ENCODE results near the gene NAP1L1.

NAP1L1 gene

DNA sequence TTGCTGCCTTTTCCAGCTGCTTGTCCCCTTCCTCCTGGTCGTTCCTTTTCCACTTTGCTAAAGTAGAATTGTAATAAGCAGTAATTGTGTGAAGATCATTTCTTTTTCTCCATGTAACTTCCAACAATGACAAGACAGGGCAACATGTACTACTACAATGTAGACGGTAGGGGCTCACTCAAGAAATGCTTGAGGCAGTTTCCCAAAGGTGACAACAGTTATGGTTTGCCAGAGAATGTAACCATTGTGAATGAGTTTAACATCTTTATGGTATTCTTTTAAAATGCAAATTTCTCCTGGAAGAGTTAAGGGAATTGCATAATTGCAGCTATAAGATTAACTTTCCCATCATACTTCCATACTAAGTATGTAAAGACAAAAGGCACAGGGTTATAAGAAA is 29.1 kb downstream of the NAP1L1 start:
- no peaks in the 10 kb centered on the region for H3F3A ChIP-seq (ENCODE audit: insufficient read depth, low read length)
- no peak overlapping the region for H3K4me2 ChIP-seq (ENCODE audit: low read length)
- H4K20me1 ChIP-seq (ENCODE audit: insufficient read depth, low read length) = no peaks in the 10 kb centered on the region; the same call in 1 of the 2 replicates
- H3K9me2 ChIP-seq (ENCODE audit: low read depth, low read length) = no peaks in the 10 kb centered on the region
- H3K9me3 ChIP-seq (ENCODE audit: low read length) = no peaks in the 10 kb centered on the region
- H3K4me1 ChIP-seq (ENCODE audit: insufficient read depth, low read length, severe bottlenecking) = no peaks in the 10 kb centered on the region
- peaks cover 98% of the 10 kb centered on the region for H3K36me3 ChIP-seq (ENCODE audit: insufficient read depth, low read length)
- H2AFZ ChIP-seq (ENCODE audit: low read length) = no peak overlapping the region
- TF ChIP-seq, protein P1, sequence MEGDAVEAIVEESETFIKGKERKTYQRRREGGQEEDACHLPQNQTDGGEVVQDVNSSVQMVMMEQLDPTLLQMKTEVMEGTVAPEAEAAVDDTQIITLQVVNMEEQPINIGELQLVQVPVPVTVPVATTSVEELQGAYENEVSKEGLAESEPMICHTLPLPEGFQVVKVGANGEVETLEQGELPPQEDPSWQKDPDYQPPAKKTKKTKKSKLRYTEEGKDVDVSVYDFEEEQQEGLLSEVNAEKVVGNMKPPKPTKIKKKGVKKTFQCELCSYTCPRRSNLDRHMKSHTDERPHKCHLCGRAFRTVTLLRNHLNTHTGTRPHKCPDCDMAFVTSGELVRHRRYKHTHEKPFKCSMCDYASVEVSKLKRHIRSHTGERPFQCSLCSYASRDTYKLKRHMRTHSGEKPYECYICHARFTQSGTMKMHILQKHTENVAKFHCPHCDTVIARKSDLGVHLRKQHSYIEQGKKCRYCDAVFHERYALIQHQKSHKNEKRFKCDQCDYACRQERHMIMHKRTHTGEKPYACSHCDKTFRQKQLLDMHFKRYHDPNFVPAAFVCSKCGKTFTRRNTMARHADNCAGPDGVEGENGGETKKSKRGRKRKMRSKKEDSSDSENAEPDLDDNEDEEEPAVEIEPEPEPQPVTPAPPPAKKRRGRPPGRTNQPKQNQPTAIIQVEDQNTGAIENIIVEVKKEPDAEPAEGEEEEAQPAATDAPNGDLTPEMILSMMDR (IDR thresholded peaks at IDR 0.05; ENCODE audit: low read length) = no peak
- no peak for TF ChIP-seq EZH2 (IDR thresholded peaks at IDR 0.05; ENCODE audit: borderline replicate concordance, low read length)
- H3K27me3 ChIP-seq (ENCODE audit: insufficient read depth, low read length) = no peaks in the 10 kb centered on the region
- H3K27ac ChIP-seq (ENCODE audit: low read depth, low read length, poor library complexity, severe bottlenecking) = no peak overlapping the region
- H3K4me3 ChIP-seq (ENCODE audit: low read depth, low read length, poor library complexity, severe bottlenecking) = no peak overlapping the region
- H3K79me2 ChIP-seq (ENCODE audit: insufficient read depth, low read length) = no peaks in the 10 kb centered on the region; the same call in 1 of the 2 replicates
- H3K9ac ChIP-seq (ENCODE audit: low read length) = no peak overlapping the region

DNA sequence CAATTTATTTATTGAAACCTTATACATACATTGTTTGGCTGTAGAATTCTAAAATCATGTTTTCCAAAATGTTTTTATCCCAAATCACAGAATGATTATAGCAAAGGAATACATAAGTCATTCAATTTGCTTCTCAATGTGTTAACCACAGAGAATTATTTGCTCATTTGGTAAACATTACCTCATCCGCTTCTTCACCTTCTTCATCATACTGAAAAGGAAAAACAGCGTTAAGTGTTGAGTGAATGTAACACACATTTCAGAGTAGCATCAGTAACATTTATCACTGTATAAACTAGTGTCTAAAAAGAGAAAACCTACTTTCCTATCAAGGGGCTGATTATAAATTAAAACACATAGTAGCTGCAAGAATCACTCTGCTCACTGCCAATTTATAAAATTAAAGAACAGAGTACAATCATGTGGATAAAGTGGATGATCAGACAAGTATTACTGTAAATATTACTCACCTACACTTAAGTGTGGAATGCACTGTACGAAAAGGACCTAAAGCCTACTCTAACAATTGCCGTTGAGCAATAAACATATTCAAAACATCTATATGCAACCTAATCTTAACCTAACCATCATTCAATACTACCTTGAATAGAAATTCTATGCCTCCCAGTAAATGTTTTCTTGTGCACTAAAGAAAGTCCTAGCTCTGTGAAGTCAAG is 34.8 kb downstream of the NAP1L1 start:
- TF ChIP-seq EZH2 (IDR thresholded peaks at IDR 0.05; ENCODE audit: borderline replicate concordance, low read length) = no peak
- TF ChIP-seq, protein P1 (IDR thresholded peaks at IDR 0.05; ENCODE audit: low read length) = no peak
- Histone ChIP-seq H3K79me2 (ENCODE audit: insufficient read depth, low read length) (no peaks in the 10 kb centered on the region), H3K4me3 (ENCODE audit: low read depth, low read length, poor library complexity, severe bottlenecking) (no peak overlapping the region), H3K27me3 (ENCODE audit: insufficient read depth, low read length) (no peaks in the 10 kb centered on the region), H3K4me2 (ENCODE audit: low read length) (no peak overlapping the region), H2AFZ (ENCODE audit: low read length) (no peak overlapping the region), H3K27ac (ENCODE audit: low read depth, low read length, poor library complexity, severe bottlenecking) (no peak overlapping the region), H4K20me1 (ENCODE audit: insufficient read depth, low read length) (no peaks in the 10 kb centered on the region), H3K9ac (ENCODE audit: low read length) (no peak overlapping the region), H3K36me3 (ENCODE audit: insufficient read depth, low read length) (peaks cover 92% of the 10 kb centered on the region), H3K4me1 (ENCODE audit: insufficient read depth, low read length, severe bottlenecking) (no peaks in the 10 kb centered on the region), H3K9me3 (ENCODE audit: low read length) (no peaks in the 10 kb centered on the region), H3F3A (ENCODE audit: insufficient read depth, low read length) (no peaks in the 10 kb centered on the region), H3K9me2 (ENCODE audit: low read depth, low read length) (no peaks in the 10 kb centered on the region)

DNA sequence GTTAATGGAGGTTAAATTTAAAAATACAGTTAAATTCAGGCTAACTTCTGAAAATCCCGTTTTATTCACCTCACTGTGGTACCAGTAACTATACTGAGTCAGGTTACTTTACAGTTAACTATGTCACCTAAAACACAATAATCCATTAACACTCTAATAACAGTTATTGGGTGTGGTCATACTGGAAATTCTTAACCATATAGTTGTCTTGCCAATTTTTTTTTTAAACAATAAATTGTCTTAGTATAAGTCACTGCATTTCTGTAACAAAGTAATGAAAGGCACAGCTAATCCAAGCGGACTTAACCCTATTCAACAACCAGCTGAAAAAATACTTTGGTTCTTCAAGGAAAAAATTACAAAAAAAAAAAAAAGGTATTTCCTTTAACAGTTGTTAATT is 36.7 kb downstream of the NAP1L1 start:
- H2AFZ ChIP-seq (ENCODE audit: low read length) = no peak overlapping the region
- no peaks in the 10 kb centered on the region for H3K27me3 ChIP-seq (ENCODE audit: insufficient read depth, low read length)
- no peak overlapping the region for H3K9ac ChIP-seq (ENCODE audit: low read length)
- H3K4me2 ChIP-seq (ENCODE audit: low read length) = no peak overlapping the region
- peaks cover 81% of the 10 kb centered on the region for H3K36me3 ChIP-seq (ENCODE audit: insufficient read depth, low read length)
- TF ChIP-seq, protein P1 (IDR thresholded peaks at IDR 0.05; ENCODE audit: low read length) = no peak
- TF ChIP-seq EZH2 (IDR thresholded peaks at IDR 0.05; ENCODE audit: borderline replicate concordance, low read length) = no peak
- H4K20me1 ChIP-seq (ENCODE audit: insufficient read depth, low read length) = no peaks in the 10 kb centered on the region
- no peaks in the 10 kb centered on the region for H3K9me3 ChIP-seq (ENCODE audit: low read length)
- H3K27ac ChIP-seq (ENCODE audit: low read depth, low read length, poor library complexity, severe bottlenecking) = no peak overlapping the region
- H3K4me3 ChIP-seq (ENCODE audit: low read depth, low read length, poor library complexity, severe bottlenecking) = no peak overlapping the region
- no peaks in the 10 kb centered on the region for H3F3A ChIP-seq (ENCODE audit: insufficient read depth, low read length)
- H3K4me1 ChIP-seq (ENCODE audit: insufficient read depth, low read length, severe bottlenecking) = no peaks in the 10 kb centered on the region
- no peaks in the 10 kb centered on the region for H3K79me2 ChIP-seq (ENCODE audit: insufficient read depth, low read length)
- no peaks in the 10 kb centered on the region for H3K9me2 ChIP-seq (ENCODE audit: low read depth, low read length)

All from OCI-LY1 (cell line).